IPS-NIHi7 (cell line): ENCODE measurements around the gene LEFTY2.
A peak's percentile ranks its signal among the peaks of the same experiment; 100 is the strongest.
"Not testable (repeated sequence)": the region's sequence is repeated elsewhere in the genome, so short reads cannot be mapped to it uniquely, and the experiment has no call there.

Experiments used
- DNase-seq: peaks from one replicate; pipeline ENCODE4 v3.0.0; 2012; ENCODE audit warnings: mixed read lengths; ENCODE audit errors: extremely low spot score

LEFTY2 gene

GRCh38 chr1:225941187-225941941, at the start of gene LEFTY2:
Gene LEFTY2, minus strand, starts transcription at chr1:225941220. Its CDS starts 80 bp downstream, at chr1:225941140.
- no peak for DNase-seq

GRCh38 chr1:225987491-225988316, 46.7 kb upstream of the LEFTY2 start:
- no peak for DNase-seq

- DNase-seq = no peak
These were observed 40.7 kb upstream of the LEFTY2 start for GRCh38 chr1:225981714-225982113.

GRCh38 chr1:225980005-225980836, 39.2 kb upstream of the LEFTY2 start:
- no peak for DNase-seq

- DNase-seq = no peak
These were observed 38.4 kb upstream of the LEFTY2 start for GRCh38 chr1:225979421-225979820.

GRCh38 chr1:225977937-225978748, 37.1 kb upstream of the LEFTY2 start:
- no peak for DNase-seq

- not testable (repeated sequence) for DNase-seq
These were observed 34.1 kb upstream of the LEFTY2 start for GRCh38 chr1:225975146-225975545.

GRCh38 chr1:225974454-225974853, 33.4 kb upstream of the LEFTY2 start:
- DNase-seq = no peak

- no peak for DNase-seq
These were observed 32.1 kb upstream of the LEFTY2 start for GRCh38 chr1:225973158-225973557.

- no peak for DNase-seq
These were observed 31.5 kb upstream of the LEFTY2 start for GRCh38 chr1:225972344-225973152.

GRCh38 chr1:225970592-225971157, 29.7 kb upstream of the LEFTY2 start:
- not testable (repeated sequence) for DNase-seq

- DNase-seq = not testable (repeated sequence)
These were observed 28.7 kb upstream of the LEFTY2 start for GRCh38 chr1:225969751-225970150.

- DNase-seq = no peak
These were observed 24.2 kb upstream of the LEFTY2 start for GRCh38 chr1:225965231-225965630.

- DNase-seq = no peak
These were observed 22.9 kb upstream of the LEFTY2 start for GRCh38 chr1:225963735-225964530.

- DNase-seq = peak; percentile 92
These were observed 21.5 kb upstream of the LEFTY2 start for GRCh38 chr1:225962440-225962975.

GRCh38 chr1:225961659-225962439, 20.8 kb upstream of the LEFTY2 start:
- no peak for DNase-seq

GRCh38 chr1:225958041-225958440, 17.0 kb upstream of the LEFTY2 start:
- DNase-seq = no peak

GRCh38 chr1:225954753-225955152, 13.7 kb upstream of the LEFTY2 start:
- DNase-seq = no peak
